Measurements from ENCODE around the gene VPS41.
"Not testable (repeated sequence)": the region's sequence is repeated elsewhere in the genome, so short reads cannot be mapped to it uniquely, and the experiment has no call there.

VPS41 gene

DNA sequence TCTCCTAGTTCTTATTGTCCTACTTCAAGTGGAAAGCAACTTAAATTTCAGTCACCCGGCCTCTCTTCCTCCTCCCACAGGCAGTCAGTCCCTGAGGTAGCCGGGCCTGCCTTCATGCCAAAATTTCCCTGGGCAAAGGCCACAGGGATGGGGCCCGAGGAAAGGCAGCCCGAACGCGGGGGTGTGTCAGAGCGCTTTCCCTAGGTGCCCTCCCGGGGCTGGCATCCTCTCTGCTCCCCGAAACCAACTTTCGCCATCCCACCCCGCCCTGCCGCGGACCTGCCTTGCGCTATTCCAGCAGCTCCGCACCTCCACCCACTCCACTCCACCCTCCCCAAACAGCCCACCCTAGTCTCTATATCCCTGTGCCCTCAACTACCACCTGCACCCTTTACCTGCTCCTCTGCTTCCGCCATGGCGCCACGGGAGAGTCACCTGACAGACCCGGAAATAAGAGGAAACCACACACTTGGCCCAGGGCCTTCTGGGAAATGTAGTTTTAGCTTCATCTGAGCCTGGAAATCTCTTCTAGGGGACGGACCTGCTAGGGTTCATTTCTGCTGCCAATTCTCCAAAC lies at the start of gene VPS41:
Gene VPS41, minus strand, starts transcription at position 433 of the 577 bp plus-strand sequence. Its CDS starts 17 bp downstream, at position 416.
- in situ Hi-C loops (cut with HindIII; ENCODE audit: low pct_ligation_motif_present, low pct_unique_long_range_greater_than_20kb, low sequenced_read_pairs): no loop called here
- peak; percentile 88 for DNase-seq

DNA sequence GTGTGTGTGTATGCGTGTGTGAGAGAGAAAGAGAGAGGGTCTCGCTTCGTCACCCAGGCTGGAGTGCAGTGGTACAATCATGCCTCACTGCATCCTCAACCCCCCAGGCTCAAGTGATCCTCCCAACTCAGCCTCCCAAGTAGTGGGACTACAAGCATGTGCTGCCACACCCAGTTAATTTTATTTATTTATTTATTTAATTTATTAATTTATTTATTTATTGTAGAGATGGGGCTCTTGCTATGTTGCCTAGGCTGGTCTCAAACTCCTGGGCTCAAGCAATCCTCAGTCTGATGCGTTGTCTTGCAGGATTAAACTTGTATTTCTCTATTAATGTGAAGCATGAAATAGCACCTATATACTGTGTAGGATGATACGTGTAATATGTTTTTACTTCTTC lies 46.9 kb upstream of the VPS41 start:
- in situ Hi-C loops (cut with HindIII; ENCODE audit: low pct_ligation_motif_present, low pct_unique_long_range_greater_than_20kb, low sequenced_read_pairs): no loop called here
- no peak for DNase-seq

DNA sequence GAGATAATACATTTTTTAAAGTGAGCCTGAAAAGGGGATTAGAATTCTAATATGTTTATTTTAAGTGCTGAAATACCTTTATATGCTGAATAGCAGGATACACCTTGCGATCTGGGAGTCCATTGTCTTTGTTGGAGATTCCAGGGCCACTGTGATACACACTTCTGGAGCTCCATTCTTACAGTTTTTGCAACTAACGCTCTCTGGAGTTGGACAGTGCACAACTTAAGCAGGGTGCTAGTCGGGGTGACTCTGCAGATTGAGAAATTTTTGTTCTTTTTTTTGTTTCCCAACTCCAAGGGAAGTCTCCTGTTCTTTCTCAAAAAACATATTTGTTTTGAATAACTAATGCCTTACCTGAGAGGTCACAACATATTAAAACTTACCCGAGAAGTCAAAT lies 45.0 kb upstream of the VPS41 start:
- no peak for DNase-seq
- in situ Hi-C loops (cut with HindIII; ENCODE audit: low pct_ligation_motif_present, low pct_unique_long_range_greater_than_20kb, low sequenced_read_pairs): no loop called here

DNA sequence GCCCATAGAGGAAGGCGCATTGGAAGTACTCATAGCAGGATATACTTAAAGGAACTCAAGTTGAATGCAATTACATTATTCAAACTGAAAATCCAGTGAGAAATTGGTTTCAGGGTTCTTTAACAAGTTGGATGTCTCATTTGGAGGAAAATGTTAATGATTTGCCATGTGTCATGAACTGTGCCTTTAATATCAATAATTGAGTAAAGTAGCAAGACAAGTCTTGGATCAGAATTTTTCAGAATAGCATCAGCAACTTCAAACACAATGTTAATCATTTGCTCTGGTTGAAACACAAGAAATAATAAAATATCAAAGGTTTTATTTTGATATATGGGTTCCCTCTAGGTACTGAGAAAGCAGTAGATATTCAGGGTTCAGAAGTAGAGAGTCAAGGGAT lies 44.2 kb upstream of the VPS41 start:
- in situ Hi-C loops (cut with HindIII; ENCODE audit: low pct_ligation_motif_present, low pct_unique_long_range_greater_than_20kb, low sequenced_read_pairs): no loop called here
- no peak for DNase-seq

DNA sequence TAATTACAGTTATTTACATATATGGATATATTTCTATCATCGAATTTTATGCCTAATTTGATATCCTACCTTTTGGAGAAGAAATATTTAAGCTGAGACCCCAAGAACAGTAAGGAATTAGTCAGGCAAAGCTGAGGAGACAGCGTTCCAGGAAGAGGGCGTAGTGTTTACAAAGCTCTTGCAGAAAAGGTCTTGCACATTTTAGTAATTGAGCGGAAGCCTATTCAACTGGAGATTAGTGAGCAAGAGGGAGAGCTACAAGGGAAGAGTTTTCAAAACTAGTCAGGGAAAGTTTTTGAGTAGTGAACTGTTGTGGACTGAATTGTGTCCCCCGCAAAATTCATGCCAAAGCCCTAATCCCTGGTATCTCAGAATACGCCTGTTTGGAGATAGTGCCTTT lies 42.2 kb upstream of the VPS41 start:
- no peak for DNase-seq
- in situ Hi-C loops (cut with HindIII; ENCODE audit: low pct_ligation_motif_present, low pct_unique_long_range_greater_than_20kb, low sequenced_read_pairs): no loop called here

DNA sequence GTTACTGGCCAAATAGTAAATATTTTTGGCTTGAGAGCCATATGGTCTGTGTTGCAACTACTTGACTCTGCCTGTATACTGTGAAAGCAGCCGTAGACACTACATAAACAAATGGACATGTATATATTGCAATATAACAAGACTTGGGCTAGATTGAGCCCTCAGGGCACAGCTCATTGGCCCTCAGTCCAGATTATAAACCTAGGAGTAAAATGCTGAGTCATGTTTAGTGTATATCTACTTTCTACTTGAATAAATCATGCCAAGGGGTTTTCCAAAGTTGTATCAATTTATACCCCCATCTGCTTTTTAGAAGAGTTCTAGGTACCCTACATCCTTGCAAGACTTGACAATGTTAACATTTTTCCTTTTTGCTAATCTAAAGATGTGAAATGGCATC lies 41.3 kb upstream of the VPS41 start:
- DNase-seq: no peak
- in situ Hi-C loops (cut with HindIII; ENCODE audit: low pct_ligation_motif_present, low pct_unique_long_range_greater_than_20kb, low sequenced_read_pairs): no loop called here

DNA sequence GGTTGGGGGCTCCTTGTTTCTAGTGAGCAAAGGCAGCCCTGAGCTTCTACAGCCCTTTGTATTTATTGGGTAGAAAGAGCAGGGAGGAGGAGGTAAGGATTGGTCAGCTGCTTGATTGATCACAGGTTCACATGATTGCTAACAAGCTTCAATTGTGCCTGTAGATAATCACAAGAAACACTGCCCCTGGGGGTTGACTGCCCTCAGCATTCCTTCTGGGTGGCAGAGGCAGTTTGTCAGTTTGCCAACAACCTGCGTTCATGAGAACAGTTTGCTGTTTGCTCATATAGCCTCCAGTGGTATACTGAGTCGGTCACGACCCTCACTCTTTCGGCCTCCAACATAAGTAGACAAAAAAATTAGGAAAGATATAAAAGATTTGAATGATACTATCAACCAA lies 38.5 kb upstream of the VPS41 start:
- in situ Hi-C loops (cut with HindIII; ENCODE audit: low pct_ligation_motif_present, low pct_unique_long_range_greater_than_20kb, low sequenced_read_pairs): loop anchor here (25.0 kb wide), 1 partner anchor 515 kb away; no protein-coding TSS in a partner anchor
- not testable (repeated sequence) for DNase-seq

DNA sequence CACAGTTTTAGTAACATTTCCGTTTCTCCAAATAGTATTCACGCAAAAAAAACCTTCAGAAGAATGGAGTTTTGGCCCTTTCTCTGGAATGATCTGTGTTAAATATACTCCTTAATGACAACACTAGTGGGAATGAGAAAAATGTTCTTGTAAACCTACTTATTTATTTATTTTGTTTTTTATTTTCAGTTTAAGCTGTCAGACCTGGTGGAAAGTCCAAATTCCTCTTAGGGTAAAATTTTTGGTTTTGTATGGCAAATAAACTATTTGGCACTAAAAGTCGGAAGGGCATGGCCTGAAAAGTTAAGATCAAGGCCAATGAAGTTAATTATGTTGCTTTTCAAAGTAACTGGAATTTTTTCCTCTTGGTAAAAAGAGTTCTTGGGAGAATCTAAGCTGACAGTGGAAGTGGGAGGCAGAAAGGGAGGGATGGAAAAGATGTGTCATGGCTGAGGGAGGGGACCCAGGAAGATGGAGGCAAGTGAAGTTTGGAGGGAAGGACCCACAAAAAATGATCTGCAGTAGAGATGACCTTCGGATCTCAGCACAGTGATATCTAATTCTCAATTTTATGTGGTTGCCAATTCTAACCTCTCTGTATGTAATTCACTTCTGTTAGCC lies 33.5 kb upstream of the VPS41 start:
- in situ Hi-C loops (cut with HindIII; ENCODE audit: low pct_ligation_motif_present, low pct_unique_long_range_greater_than_20kb, low sequenced_read_pairs): loop anchor here (25.0 kb wide), 1 partner anchor 520 kb away; no protein-coding TSS in a partner anchor
- DNase-seq: no peak

DNA sequence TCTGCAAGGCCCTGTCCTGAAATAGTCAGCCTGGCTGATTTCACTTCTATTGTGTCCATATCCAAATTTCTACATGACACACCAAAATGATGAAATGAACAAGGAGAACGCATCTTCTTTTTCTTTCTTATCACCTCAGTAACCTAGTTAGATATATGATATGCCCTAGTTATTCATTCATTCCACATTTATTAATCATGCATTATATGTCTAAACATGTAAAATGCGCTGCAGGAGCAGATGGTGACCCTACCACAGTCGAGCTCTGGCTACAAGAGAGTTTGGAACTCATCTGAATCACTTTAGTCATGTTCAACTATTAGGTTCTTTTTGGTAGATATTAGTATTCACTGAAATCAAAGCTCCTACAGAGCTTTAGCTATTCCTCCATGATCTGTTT lies 31.8 kb upstream of the VPS41 start:
- in situ Hi-C loops (cut with HindIII; ENCODE audit: low pct_ligation_motif_present, low pct_unique_long_range_greater_than_20kb, low sequenced_read_pairs): loop anchor here (25.0 kb wide), 1 partner anchor 522 kb away; no protein-coding TSS in a partner anchor
- DNase-seq: no peak

DNA sequence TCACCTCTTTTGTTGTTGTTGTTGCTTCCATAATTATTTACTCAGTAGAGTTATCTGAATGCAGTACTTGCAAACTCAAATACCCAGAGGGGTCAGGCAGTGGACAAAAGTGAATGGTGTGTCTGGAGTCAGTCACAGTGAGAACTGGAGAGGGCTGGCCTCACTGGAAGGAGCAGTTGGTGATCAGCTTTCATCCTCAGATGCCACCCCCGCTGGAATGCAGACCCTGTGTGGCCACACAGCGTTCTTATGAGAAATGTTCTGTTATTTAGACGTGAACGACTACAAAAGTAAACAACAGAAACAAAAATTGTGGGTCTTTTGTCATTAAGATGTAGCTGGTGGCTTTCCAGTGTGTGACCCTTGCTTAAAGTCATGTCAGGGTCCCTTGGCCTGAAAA lies 29.6 kb upstream of the VPS41 start:
- DNase-seq: no peak
- in situ Hi-C loops (cut with HindIII; ENCODE audit: low pct_ligation_motif_present, low pct_unique_long_range_greater_than_20kb, low sequenced_read_pairs): loop anchor here (25.0 kb wide), 1 partner anchor 524 kb away; no protein-coding TSS in a partner anchor

DNA sequence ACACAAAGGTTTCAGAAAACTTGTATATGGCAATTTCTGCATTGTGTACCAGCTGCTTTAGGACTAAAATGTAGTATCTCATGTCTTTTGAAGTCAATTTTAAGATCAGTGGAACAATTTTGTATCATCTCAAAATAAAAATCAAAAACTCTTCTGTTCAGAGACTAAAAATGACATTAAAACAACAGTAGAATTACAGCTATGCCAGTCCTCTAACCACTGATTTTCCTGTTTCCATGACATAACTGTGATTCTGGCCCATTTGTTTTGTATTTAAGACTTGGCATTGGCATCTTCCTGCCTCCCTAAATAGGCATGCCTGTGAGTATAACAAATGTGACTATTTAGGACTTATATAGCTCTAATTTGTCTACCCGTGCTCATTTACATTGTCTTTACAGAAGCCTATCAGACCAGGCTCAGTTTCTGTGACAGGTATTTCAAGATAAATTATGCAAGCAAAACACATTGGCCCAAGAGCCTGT lies 29.1 kb upstream of the VPS41 start:
- in situ Hi-C loops (cut with HindIII; ENCODE audit: low pct_ligation_motif_present, low pct_unique_long_range_greater_than_20kb, low sequenced_read_pairs): loop anchor here (25.0 kb wide), 1 partner anchor 524 kb away; no protein-coding TSS in a partner anchor
- DNase-seq: no peak

DNA sequence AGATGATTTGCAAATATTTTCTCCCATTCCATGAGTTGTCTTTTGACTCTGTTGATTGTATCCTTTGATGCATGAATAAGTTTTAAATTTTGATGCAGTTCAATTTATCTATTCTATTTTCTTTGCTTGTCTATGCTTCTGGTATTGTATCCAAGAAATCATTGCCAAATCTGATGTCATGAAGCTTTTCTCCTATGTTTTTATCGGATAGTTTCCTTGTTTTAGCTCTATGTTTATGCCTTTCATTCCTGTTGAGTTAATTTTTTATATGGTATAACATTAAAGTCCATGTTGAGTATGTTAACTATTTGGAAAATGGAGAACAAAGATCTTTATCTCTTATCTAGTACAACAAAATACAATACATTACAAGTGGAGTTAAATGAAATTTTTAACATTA lies 27.6 kb upstream of the VPS41 start:
- no peak for DNase-seq
- in situ Hi-C loops (cut with HindIII; ENCODE audit: low pct_ligation_motif_present, low pct_unique_long_range_greater_than_20kb, low sequenced_read_pairs): loop anchor here (25.0 kb wide), 1 partner anchor 526 kb away; no protein-coding TSS in a partner anchor

DNA sequence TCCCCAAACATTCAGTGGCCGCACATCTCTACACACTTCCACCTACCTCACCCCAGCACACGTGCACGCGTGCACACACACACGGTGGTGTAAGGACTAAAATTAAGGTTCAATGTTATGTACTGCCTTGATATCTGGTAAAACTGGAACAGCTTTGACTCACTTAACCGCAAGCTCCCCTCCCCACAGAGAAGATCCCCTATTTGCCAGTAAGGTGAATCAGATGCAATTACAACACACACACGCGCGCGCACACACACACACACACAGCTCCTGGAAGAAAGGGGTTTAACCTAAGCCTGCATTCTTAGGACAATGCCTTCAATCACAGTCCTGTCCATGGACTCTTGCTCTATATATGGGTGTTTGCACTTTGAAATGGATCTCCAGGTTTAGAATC lies 25.5 kb upstream of the VPS41 start:
- DNase-seq: no peak
- in situ Hi-C loops (cut with HindIII; ENCODE audit: low pct_ligation_motif_present, low pct_unique_long_range_greater_than_20kb, low sequenced_read_pairs): loop anchor here (25.0 kb wide), 1 partner anchor 528 kb away; no protein-coding TSS in a partner anchor

DNA sequence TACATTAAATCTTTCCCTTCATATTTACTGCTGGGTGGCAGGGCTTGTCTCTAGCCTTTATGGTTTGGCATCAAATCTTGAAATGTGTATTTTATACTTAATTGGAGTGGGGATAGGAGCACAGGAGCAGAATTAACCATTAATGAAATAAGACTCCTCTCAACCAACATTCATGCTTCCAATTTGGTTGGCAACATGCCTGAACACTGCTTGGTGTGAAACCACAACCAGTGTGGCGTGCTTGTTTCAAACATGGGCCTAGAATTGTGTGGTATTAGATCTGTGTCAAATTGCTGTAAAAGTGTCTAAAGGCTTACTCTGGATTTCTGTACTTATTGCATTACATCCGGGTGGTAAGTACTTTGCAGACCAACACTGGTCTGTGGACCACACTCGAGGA lies 25.1 kb upstream of the VPS41 start:
- in situ Hi-C loops (cut with HindIII; ENCODE audit: low pct_ligation_motif_present, low pct_unique_long_range_greater_than_20kb, low sequenced_read_pairs): loop anchor here (25.0 kb wide), 1 partner anchor 528 kb away; no protein-coding TSS in a partner anchor
- no peak for DNase-seq

DNA sequence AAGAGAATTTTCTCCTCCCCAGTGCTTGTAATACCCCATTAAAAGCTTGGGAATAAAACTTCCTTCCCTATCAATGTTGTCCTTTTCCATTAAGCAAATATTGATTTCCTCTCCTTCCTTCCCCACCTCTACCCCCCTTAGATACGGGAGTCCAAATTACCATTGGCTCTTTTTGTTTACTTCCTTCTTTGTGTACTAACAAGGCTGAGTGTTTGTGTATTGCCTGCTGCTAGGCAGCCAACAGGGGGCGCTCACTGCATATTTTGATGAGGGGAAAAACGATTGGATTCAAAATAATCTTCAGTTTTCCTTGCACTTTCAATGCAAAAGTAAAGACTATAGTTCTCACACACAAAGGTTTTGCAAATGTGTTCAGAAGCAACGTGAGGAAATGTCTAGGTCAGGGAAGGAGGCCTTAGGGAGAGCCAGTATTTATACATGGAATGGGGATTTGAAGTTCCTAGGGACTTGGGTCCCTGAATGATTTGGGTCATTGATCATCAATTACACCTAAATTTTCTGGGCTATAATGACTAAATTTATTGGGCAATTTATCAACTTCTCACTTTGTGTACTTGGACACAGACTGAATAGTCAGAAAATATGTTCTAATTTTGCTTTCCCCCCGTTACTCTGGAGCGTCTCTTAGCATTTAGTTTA lies 23.6 kb upstream of the VPS41 start:
- in situ Hi-C loops (cut with HindIII; ENCODE audit: low pct_ligation_motif_present, low pct_unique_long_range_greater_than_20kb, low sequenced_read_pairs): loop anchor here (25.0 kb wide), 1 partner anchor 530 kb away; no protein-coding TSS in a partner anchor
- peak; percentile 71 for DNase-seq

DNA sequence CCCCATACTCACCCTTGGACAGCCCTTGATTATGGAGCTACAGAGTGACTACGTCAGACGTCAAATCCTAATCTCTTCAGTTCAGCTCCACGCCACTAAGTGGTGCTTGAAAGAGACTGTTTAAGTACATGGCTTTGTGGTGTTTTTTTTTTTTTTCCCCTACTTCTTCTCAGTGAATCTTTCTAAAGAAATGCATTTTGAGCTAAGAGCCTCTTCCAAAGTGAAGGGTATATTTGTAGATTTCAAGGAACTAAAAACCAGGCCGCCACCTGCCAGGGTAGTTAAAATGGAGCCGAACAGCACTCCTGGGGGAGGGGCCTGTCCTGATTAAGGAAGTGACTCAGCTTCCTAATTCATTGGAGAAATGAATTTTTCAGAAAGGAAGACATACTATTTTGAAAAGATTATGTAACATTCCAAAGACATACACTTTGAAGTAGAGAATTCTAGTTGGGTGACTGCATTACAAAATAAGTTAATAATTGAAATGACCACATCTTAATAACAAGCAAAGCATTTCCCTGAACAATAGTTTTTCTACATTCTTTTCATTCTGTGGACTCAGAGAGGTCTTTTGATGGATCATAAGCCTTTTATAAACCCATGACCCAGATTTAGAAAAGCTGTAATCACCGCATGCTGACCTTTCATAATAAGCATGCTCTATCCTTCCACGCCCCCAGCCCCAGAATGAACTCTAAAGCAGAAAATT lies 20.6 kb upstream of the VPS41 start:
- in situ Hi-C loops (cut with HindIII; ENCODE audit: low pct_ligation_motif_present, low pct_unique_long_range_greater_than_20kb, low sequenced_read_pairs): loop anchor here (25.0 kb wide), 1 partner anchor 533 kb away; no protein-coding TSS in a partner anchor
- DNase-seq: peak; percentile 89

DNA sequence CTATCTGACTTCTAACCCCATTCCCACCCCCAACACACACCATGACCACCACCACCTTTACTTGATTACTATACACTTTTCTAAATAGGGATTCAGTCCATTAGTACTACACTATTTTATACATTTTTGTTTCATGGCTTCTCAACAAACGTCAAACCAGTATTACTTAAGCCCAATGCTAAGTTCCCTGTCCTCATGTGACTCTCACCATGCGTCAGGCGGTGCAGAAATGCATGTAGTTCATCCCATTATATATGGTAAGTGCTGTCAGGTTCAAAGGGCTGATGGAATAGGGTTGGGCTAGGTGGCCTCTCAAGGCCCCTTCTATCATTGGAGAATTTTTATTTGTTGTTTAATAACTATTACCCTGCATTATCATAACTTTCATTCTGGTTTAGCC lies 19.5 kb upstream of the VPS41 start:
- in situ Hi-C loops (cut with HindIII; ENCODE audit: low pct_ligation_motif_present, low pct_unique_long_range_greater_than_20kb, low sequenced_read_pairs): loop anchor here (25.0 kb wide), 1 partner anchor 534 kb away; no protein-coding TSS in a partner anchor

DNA sequence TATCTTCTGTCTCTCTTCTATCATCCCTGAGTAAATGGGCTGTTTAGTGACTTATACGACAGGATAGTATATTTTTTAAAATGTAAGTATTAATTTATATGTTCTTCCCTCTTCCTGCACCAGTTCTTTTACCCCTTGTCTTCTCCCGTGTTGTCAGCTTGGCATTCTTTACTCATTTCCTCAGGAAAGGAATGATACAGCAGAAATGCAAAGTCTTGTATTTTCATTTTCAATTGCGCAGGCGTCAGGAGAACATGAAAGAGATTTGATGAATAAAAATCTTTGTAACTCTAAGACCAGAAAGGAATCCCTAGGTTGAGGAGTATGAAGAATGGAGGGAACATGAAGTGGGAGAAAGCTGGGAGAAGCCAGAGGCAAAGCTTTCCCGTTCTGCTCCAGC lies 18.8 kb upstream of the VPS41 start:
- no peak for DNase-seq
- in situ Hi-C loops (cut with HindIII; ENCODE audit: low pct_ligation_motif_present, low pct_unique_long_range_greater_than_20kb, low sequenced_read_pairs): loop anchor here (25.0 kb wide), 1 partner anchor 535 kb away; no protein-coding TSS in a partner anchor

More for the DNA sequence above, 19.5 kb upstream of the VPS41 start:
- DNase-seq: no peak

Measured in ACHN (cell line).